Endothelial cell (in vitro differentiated cells): ENCODE measurements around the gene DNAJC16. TPM values are rescaled to one million over a fixed set of nuclear protein-coding genes. Genes with fewer than 3 reads are reported as not detected.

ENCODE experiments used
- DNase-seq: peaks from one replicate; pipeline ENCODE4 v3.0.0; 2021; ENCODE audit warnings: low spot score
- H3K27ac Mint-ChIP-seq: one replicate; pipeline ENCODE4 v1.8.0; 2021; ENCODE audit warnings: mixed read lengths, inconsistent platforms; ENCODE audit not compliant: unreplicated experiment
- H3K27me3 Mint-ChIP-seq: one replicate; pipeline ENCODE4 v1.8.0; 2021; ENCODE audit warnings: mild to moderate bottlenecking, moderate library complexity, mixed read lengths, inconsistent platforms; ENCODE audit not compliant: unreplicated experiment
- H3K36me3 Mint-ChIP-seq: one replicate; pipeline ENCODE4 v1.8.0; 2021; ENCODE audit warnings: mild to moderate bottlenecking, low read depth, mixed read lengths, inconsistent platforms; ENCODE audit not compliant: unreplicated experiment
- H3K4me1 Mint-ChIP-seq: one replicate; pipeline ENCODE4 v1.8.0; 2021; ENCODE audit warnings: mild to moderate bottlenecking, mixed read lengths, inconsistent platforms; ENCODE audit not compliant: unreplicated experiment
- H3K4me3 Mint-ChIP-seq: one replicate; pipeline ENCODE4 v1.8.0; 2021; ENCODE audit warnings: mild to moderate bottlenecking, mixed read lengths, inconsistent platforms; ENCODE audit not compliant: unreplicated experiment
- H3K9me3 Mint-ChIP-seq: one replicate; pipeline ENCODE4 v1.8.0; 2021; ENCODE audit warnings: mixed read lengths, inconsistent platforms; ENCODE audit not compliant: unreplicated experiment
- CTCF ChIP-seq: fragments of 200-600 bp; sonication (generic); IDR thresholded peaks from one replicate; pipeline ENCODE4 v1.5.0; 2021; ENCODE audit warnings: antibody characterized with exemption; ENCODE audit not compliant: unreplicated experiment
- total RNA-seq: library from RNA; stranded (reverse); fragmentation: NEBNext Ultra II Directional; extraction: Animal tissue kit (Norgen Biotek cat#: 25700); gene quantifications from one replicate; pipeline ENCODE4 v1.2.1, GENCODE V29; 2021; ENCODE audit not compliant: unreplicated experiment

The DNAJC16 gene
- total RNA-seq, 1 donor from 2014 or later, result 19.9 TPM

GRCh38 chr1:15524283-15525049 is 2.2 kb upstream of the DNAJC16 start:
- TF ChIP-seq CTCF, result no peak
- Mint-ChIP-seq H3K9me3 (no peaks in the 10 kb centered on the region), H3K4me1 (peaks cover 26% of the 10 kb centered on the region), H3K36me3 (peaks cover 1% of the 10 kb centered on the region), H3K27me3 (peaks cover 16% of the 10 kb centered on the region), H3K27ac (peak overlapping the region; percentile 94), H3K4me3 (peak overlapping the region; percentile 93)
- DNase-seq, result peak; percentile 100

GRCh38 chr1:15525050-15526020 is 1.3 kb upstream of the DNAJC16 start:
- Mint-ChIP-seq H3K27ac (peak overlapping the region; percentile 95), H3K27me3 (peaks cover 16% of the 10 kb centered on the region), H3K4me3 (peak overlapping the region; percentile 93), H3K36me3 (no peaks in the 10 kb centered on the region), H3K9me3 (no peaks in the 10 kb centered on the region), H3K4me1 (peaks cover 26% of the 10 kb centered on the region)
- DNase-seq, result no peak
- TF ChIP-seq CTCF, result no peak

GRCh38 chr1:15526021-15526489 is 593 bp upstream of the DNAJC16 start:
- Mint-ChIP-seq H3K27me3 (peaks cover 16% of the 10 kb centered on the region), H3K4me3 (peak overlapping the region; percentile 93), H3K9me3 (no peaks in the 10 kb centered on the region), H3K27ac (peak overlapping the region; percentile 95), H3K36me3 (no peaks in the 10 kb centered on the region), H3K4me1 (peaks cover 26% of the 10 kb centered on the region)
- no peak for TF ChIP-seq CTCF
- DNase-seq, result no peak

- no peak for DNase-seq
- no peak overlapping the region for H3K27ac Mint-ChIP-seq
- H3K27me3 Mint-ChIP-seq, result peaks cover 9% of the 10 kb centered on the region
- no peak overlapping the region for H3K4me3 Mint-ChIP-seq
- H3K4me1 Mint-ChIP-seq, result peaks cover 12% of the 10 kb centered on the region
- no peak for TF ChIP-seq CTCF
- H3K36me3 Mint-ChIP-seq, result no peaks in the 10 kb centered on the region
- no peaks in the 10 kb centered on the region for H3K9me3 Mint-ChIP-seq
Measured at GRCh38 chr1:15531003-15531402, 4.4 kb downstream of the DNAJC16 start.
